Measurements from ENCODE around the gene HSPH1. TPM values are rescaled to one million over a fixed set of nuclear protein-coding genes. Genes with fewer than 3 reads are reported as not detected.

HSPH1 gene
- total RNA-seq (2021; ENCODE audit: unreplicated experiment) = 116 TPM
- polyA plus RNA-seq (2012) = 16.9 and 23.8 TPM in 2 replicates
- Bru-seq, nascent RNA = percentile 82 among the genes with signal in this experiment
- percentile 89 among the genes with signal in this experiment for BruChase-seq, experiment 1, labeled RNA remaining after a 6-hour chase
- percentile 83 among the genes with signal in this experiment for BruChase-seq, experiment 2, labeled RNA remaining after a 2-hour chase
- long read RNA-seq, full-length matches to known transcripts = 231 of 343 reads
- long read RNA-seq, partial matches to known transcripts = 72 of 343 reads
- long read RNA-seq, other reads (novel, unspliced or antisense) = 40 of 343 reads

GRCh38 chr13:31161557-31162150 lies at the start of gene HSPH1:
HSPH1 (minus strand) TSS chr13:31161904; CDS start chr13:31161582, 322 bp downstream.
- Histone ChIP-seq H3K4me2 (ENCODE audit: low read length) (peak within 1 kb of the TSS; percentile 77), H3K36me3 (ENCODE audit: control insufficient read depth in 1 of 2, insufficient read depth in 2 of 2, low read length in 2 of 2) (peaks cover 14 to 25% of the 10 kb centered on the region in 2 experiments; a peak in 2 of 4 replicates), H3K27ac (ENCODE audit: low read depth, low read length) (peak within 1 kb of the TSS; percentile 97), H3K9me2 (ENCODE audit: insufficient read depth) (no peaks in the 10 kb centered on the region), H3K4me1 (ENCODE audit: control insufficient read depth in 1 of 2, insufficient read depth in 2 of 2, low read length in 2 of 2) (peaks cover 13 to 26% of the 10 kb centered on the region in 2 experiments), H3K27me3 (ENCODE audit: insufficient read depth, low read length) (no peaks in the 10 kb centered on the region), H3K9me3 (ENCODE audit: control insufficient read depth in 1 of 2, insufficient read depth in 1 of 2, low read depth in 1 of 2, low read length in 2 of 2) (no peaks in the 10 kb centered on the region), H3K9ac (ENCODE audit: low read length) (peak within 1 kb of the TSS; percentile 83), H2AFZ (ENCODE audit: low read depth, low read length, poor library complexity, severe bottlenecking) (peak within 1 kb of the TSS; percentile 79), H3K79me2 (ENCODE audit: insufficient read depth, low read length) (peaks cover 51% of the 10 kb centered on the region), H3K4me3 (replicated peaks in 1 of 2; ENCODE audit: low read depth in 1 of 2, low read length in 2 of 2) (peak within 1 kb of the TSS; percentile 87 to 88), H4K20me1 (ENCODE audit: insufficient read depth) (peaks cover 17% of the 10 kb centered on the region; the same call in 1 of the 2 replicates)
- intact Hi-C loops (cut with micrococcal nuclease) = loop anchor here (5.0 kb wide), 1 partner anchor 114 kb away; no protein-coding TSS in a partner anchor
- peak; percentile 91 for ATAC-seq
- peak; percentile 91 for DNase-seq (ENCODE audit: low read depth, low spot score)
- BruUV-seq (replicated peaks) = TSS peak; percentile 53
- CTCF ChIA-PET = no interaction called here
- RAD21 ChIA-PET (ENCODE audit: low non-redundant PET in 1 of 2, low total read pairs in 2 of 2, uncharacterized antibody in 2 of 2, unreplicated experiment in 2 of 2) = no interaction called here
- TF ChIP-seq ZBTB33 (IDR thresholded peaks at IDR 0.05; ENCODE audit: extremely low read depth, insufficient replicate concordance, low read length) (peak; percentile 22), CBX3 (IDR thresholded peaks at IDR 0.05; ENCODE audit: low read depth) (no peak), POLR2AphosphoS5 (IDR thresholded peaks at IDR 0.05; ENCODE audit: low read depth, low read length) (peak; percentile 74), SP1 (IDR thresholded peaks at IDR 0.05; ENCODE audit: low read depth) (peak; percentile 66; the same call in 1 of the 2 replicates), EZH2 (IDR thresholded peaks at IDR 0.05) (no peak), ZNF274 (IDR thresholded peaks at IDR 0.05; ENCODE audit: low read depth, low read length) (no peak), ELF1 (IDR thresholded peaks at IDR 0.05; ENCODE audit: borderline replicate concordance, low read depth) (peak; percentile 77), FOSL1 (IDR thresholded peaks at IDR 0.05; ENCODE audit: low read depth) (no peak), SIN3A (IDR thresholded peaks at IDR 0.05; ENCODE audit: low read depth) (peak; percentile 93), POLR2A (IDR thresholded peaks at IDR 0.05; ENCODE audit: borderline replicate concordance, extremely low read depth, insufficient read depth, insufficient read length) (peak; percentile 75), ZFX (IDR thresholded peaks at IDR 0.05) (peak; percentile 76), TCF7L2 (IDR thresholded peaks at IDR 0.05; ENCODE audit: borderline replicate concordance, extremely low read depth, insufficient read depth, insufficient read length) (no peak), ATF3 (IDR thresholded peaks at IDR 0.05) (no peak)
- TF ChIP-seq, protein P1, sequence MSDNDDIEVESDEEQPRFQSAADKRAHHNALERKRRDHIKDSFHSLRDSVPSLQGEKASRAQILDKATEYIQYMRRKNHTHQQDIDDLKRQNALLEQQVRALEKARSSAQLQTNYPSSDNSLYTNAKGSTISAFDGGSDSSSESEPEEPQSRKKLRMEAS (IDR thresholded peaks at IDR 0.05) = peak; percentile 96
- POLR2A ChIA-PET = no interaction called here
